Measurements from ENCODE around the gene ZDHHC24. TPM values are rescaled to one million over a fixed set of nuclear protein-coding genes. Genes with fewer than 3 reads are reported as not detected.
"Not testable (repeated sequence)": the region's sequence is repeated elsewhere in the genome, so short reads cannot be mapped to it uniquely, and the experiment has no call there.

The ZDHHC24 gene
- total RNA-seq, 2 donors from 2014 or later = 7.7 to 10.7 TPM

GRCh38 chr11:66542362-66542761, 3.5 kb downstream of the ZDHHC24 start:
- Histone ChIP-seq H3K4me3 (no peak overlapping the region), H3K36me3 (no peaks in the 10 kb centered on the region), H3K4me1 (peaks cover 12% of the 10 kb centered on the region), H3K9me3 (no peaks in the 10 kb centered on the region), H3K27ac (no peak overlapping the region), H3K27me3 (no peaks in the 10 kb centered on the region), H3K9ac (ENCODE audit: low read depth in 2 of 2, low read length in 2 of 2) (no peak overlapping the region)
- no peak for DNase-seq
- intact Hi-C loops (cut with DNase I) = no loop called here
- TF ChIP-seq CTCF (IDR thresholded peaks at IDR 0.05) = no peak

- no peak for TF ChIP-seq CTCF (IDR thresholded peaks at IDR 0.05)
- Histone ChIP-seq H3K9ac (ENCODE audit: low read depth in 2 of 2, low read length in 2 of 2) (no peak overlapping the region), H3K27me3 (no peaks in the 10 kb centered on the region), H3K27ac (no peak overlapping the region), H3K4me3 (no peak overlapping the region), H3K9me3 (no peaks in the 10 kb centered on the region), H3K36me3 (no peaks in the 10 kb centered on the region), H3K4me1 (peaks cover 12% of the 10 kb centered on the region)
- intact Hi-C loops (cut with DNase I) = no loop called here
- no peak for DNase-seq
Observed at GRCh38 chr11:66541892-66542291, 4.0 kb downstream of the ZDHHC24 start.

- H3K27me3 ChIP-seq; intact Hi-C loops (cut with DNase I); H3K4me3 ChIP-seq; H3K9me3 ChIP-seq; H3K36me3 ChIP-seq; H3K9ac ChIP-seq (ENCODE audit: low read depth in 2 of 2, low read length in 2 of 2); DNase-seq; H3K4me1 ChIP-seq; H3K27ac ChIP-seq: not testable (repeated sequence)
Observed at GRCh38 chr11:66540598-66540997, 5.2 kb downstream of the ZDHHC24 start.

- Histone ChIP-seq H3K36me3 (no peaks in the 10 kb centered on the region), H3K9ac (ENCODE audit: low read depth in 2 of 2, low read length in 2 of 2) (no peak overlapping the region), H3K4me3 (no peak overlapping the region), H3K9me3 (no peaks in the 10 kb centered on the region), H3K27ac (no peak overlapping the region), H3K27me3 (no peaks in the 10 kb centered on the region), H3K4me1 (peaks cover 7% of the 10 kb centered on the region)
- intact Hi-C loops (cut with DNase I) = no loop called here
- no peak for DNase-seq
- TF ChIP-seq CTCF (IDR thresholded peaks at IDR 0.05) = no peak
Observed at GRCh38 chr11:66539870-66540213, 6.0 kb downstream of the ZDHHC24 start.

- DNase-seq = no peak
- Histone ChIP-seq H3K27ac (no peak overlapping the region), H3K4me3 (no peak overlapping the region), H3K4me1 (peaks cover 2% of the 10 kb centered on the region), H3K9ac (ENCODE audit: low read depth in 2 of 2, low read length in 2 of 2) (no peak overlapping the region), H3K27me3 (no peaks in the 10 kb centered on the region), H3K36me3 (no peaks in the 10 kb centered on the region), H3K9me3 (no peaks in the 10 kb centered on the region)
- intact Hi-C loops (cut with DNase I) = no loop called here
- TF ChIP-seq CTCF (IDR thresholded peaks at IDR 0.05) = no peak
Observed at GRCh38 chr11:66539170-66539869, 6.5 kb downstream of the ZDHHC24 start.

- Histone ChIP-seq H3K9ac (ENCODE audit: low read depth in 2 of 2, low read length in 2 of 2) (no peak overlapping the region), H3K4me3 (no peak overlapping the region), H3K36me3 (no peaks in the 10 kb centered on the region), H3K4me1 (no peaks in the 10 kb centered on the region), H3K9me3 (no peaks in the 10 kb centered on the region), H3K27ac (no peak overlapping the region), H3K27me3 (no peaks in the 10 kb centered on the region)
- intact Hi-C loops (cut with DNase I) = no loop called here
- DNase-seq = no peak
- TF ChIP-seq CTCF (IDR thresholded peaks at IDR 0.05) = no peak
Observed at GRCh38 chr11:66532784-66533183, 13.1 kb downstream of the ZDHHC24 start.

All from colonic mucosa (tissue), 4 donors.